RWPE2 (cell line): ENCODE measurements around the gene XBP1.

Source experiments
- ATAC-seq: fragments of 200-7000 bp; cut with Tn5 transposase; 3 replicates; pipeline ENCODE4 v1.9.1; 2021; ENCODE audit warnings: low read depth
- DNase-seq: peaks from one replicate; pipeline ENCODE4 v3.0.0-alpha.2; 2020; ENCODE audit warnings: low spot score
- H3K27ac ChIP-seq: fragments of 450-650 bp; 2 replicates; pipeline ENCODE4 v1.5.1; 2017; ENCODE audit warnings: mild to moderate bottlenecking; ENCODE audit not compliant: poor library complexity, severe bottlenecking
- H3K27me3 ChIP-seq: fragments of 250-450 bp; sonication (Bioruptor Pico); 2 replicates; pipeline ENCODE4 v1.5.1; 2021; ENCODE audit warnings: mild to moderate bottlenecking, moderate library complexity; ENCODE audit not compliant: insufficient read depth, poor library complexity, severe bottlenecking
- H3K36me3 ChIP-seq: fragments of 250-450 bp; sonication (Bioruptor Pico); 2 replicates; pipeline ENCODE4 v1.5.1; 2020; ENCODE audit warnings: low read depth, mild to moderate bottlenecking, moderate library complexity
- H3K4me1 ChIP-seq: fragments of 250-450 bp; sonication (Bioruptor Pico); 2 replicates; pipeline ENCODE4 v1.5.1; 2021; ENCODE audit warnings: mild to moderate bottlenecking, moderate library complexity; ENCODE audit not compliant: insufficient read depth, poor library complexity, severe bottlenecking
- H3K4me3 ChIP-seq: fragments of 250-450 bp; sonication (Bioruptor Pico); 2 replicates; pipeline ENCODE4 v1.5.1; 2021; ENCODE audit warnings: mild to moderate bottlenecking, moderate library complexity; ENCODE audit not compliant: severe bottlenecking
- H3K9me3 ChIP-seq: fragments of 250-450 bp; sonication (Bioruptor Pico); 2 replicates; pipeline ENCODE4 v1.5.1; 2021; ENCODE audit warnings: mild to moderate bottlenecking, moderate library complexity; ENCODE audit not compliant: severe bottlenecking
- TF ChIP-seq, protein P1 (sequence below): fragments of 450-650 bp; IDR thresholded peaks from one replicate; pipeline ENCODE4 v1.5.1; 2017; ENCODE audit warnings: mild to moderate bottlenecking, moderate library complexity; ENCODE audit not compliant: poor library complexity, severe bottlenecking

XBP1 gene

GRCh38 chr22:28779833-28780232 lies 20.5 kb downstream of the XBP1 start:
- Histone ChIP-seq H3K27ac (no peak overlapping the region), H3K27me3 (no peaks in the 10 kb centered on the region), H3K4me3 (no peak overlapping the region), H3K4me1 (no peaks in the 10 kb centered on the region), H3K36me3 (peaks cover 71% of the 10 kb centered on the region), H3K9me3 (no peaks in the 10 kb centered on the region)
- DNase-seq (no peak), ATAC-seq (no peak)
- TF ChIP-seq, protein P1, sequence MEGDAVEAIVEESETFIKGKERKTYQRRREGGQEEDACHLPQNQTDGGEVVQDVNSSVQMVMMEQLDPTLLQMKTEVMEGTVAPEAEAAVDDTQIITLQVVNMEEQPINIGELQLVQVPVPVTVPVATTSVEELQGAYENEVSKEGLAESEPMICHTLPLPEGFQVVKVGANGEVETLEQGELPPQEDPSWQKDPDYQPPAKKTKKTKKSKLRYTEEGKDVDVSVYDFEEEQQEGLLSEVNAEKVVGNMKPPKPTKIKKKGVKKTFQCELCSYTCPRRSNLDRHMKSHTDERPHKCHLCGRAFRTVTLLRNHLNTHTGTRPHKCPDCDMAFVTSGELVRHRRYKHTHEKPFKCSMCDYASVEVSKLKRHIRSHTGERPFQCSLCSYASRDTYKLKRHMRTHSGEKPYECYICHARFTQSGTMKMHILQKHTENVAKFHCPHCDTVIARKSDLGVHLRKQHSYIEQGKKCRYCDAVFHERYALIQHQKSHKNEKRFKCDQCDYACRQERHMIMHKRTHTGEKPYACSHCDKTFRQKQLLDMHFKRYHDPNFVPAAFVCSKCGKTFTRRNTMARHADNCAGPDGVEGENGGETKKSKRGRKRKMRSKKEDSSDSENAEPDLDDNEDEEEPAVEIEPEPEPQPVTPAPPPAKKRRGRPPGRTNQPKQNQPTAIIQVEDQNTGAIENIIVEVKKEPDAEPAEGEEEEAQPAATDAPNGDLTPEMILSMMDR: no peak

- ATAC-seq (no peak), DNase-seq (no peak)
- H3K9me3 ChIP-seq: no peaks in the 10 kb centered on the region
- no peaks in the 10 kb centered on the region for H3K27me3 ChIP-seq
- no peak overlapping the region for H3K27ac ChIP-seq
- no peak overlapping the region for H3K4me3 ChIP-seq
- TF ChIP-seq, protein P1: no peak
- H3K4me1 ChIP-seq: no peaks in the 10 kb centered on the region
- peaks cover 33% of the 10 kb centered on the region for H3K36me3 ChIP-seq
These were observed 26.0 kb downstream of the XBP1 start for GRCh38 chr22:28774378-28774777.

DNA sequence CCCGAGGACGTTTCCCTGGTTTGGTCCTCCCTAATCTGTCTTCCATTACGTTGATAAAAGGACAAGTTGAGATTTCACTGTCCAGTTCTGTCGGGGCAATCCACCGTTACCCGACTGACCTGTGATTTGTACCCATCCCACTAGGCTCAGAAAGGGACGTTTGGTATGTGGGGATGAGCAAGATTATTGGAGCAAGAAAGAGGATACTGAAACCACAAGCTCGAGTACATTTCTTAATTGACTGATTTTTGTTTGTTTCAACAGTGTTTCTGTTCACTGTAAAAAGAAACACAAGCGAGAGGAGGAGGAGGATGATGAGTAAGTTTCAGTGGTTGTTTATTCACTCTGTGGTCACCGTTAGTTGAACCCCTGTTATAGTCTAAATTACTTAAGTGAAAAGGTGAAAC lies 26.9 kb downstream of the XBP1 start:
- ATAC-seq (peak; percentile 13; the same call in 1 of the 3 replicates), DNase-seq (no peak)
- no peaks in the 10 kb centered on the region for H3K27me3 ChIP-seq
- no peaks in the 10 kb centered on the region for H3K4me1 ChIP-seq
- peak overlapping the region; percentile 74 for H3K4me3 ChIP-seq
- H3K27ac ChIP-seq: peak overlapping the region; percentile 51
- no peaks in the 10 kb centered on the region for H3K9me3 ChIP-seq
- peaks cover 26% of the 10 kb centered on the region for H3K36me3 ChIP-seq
- TF ChIP-seq, protein P1: no peak

GRCh38 chr22:28772633-28773460 lies 27.5 kb downstream of the XBP1 start, which contains the start of gene CCDC117:
CCDC117 (plus strand) TSS chr22:28772695; CDS start chr22:28772850, 155 bp downstream.
- Histone ChIP-seq H3K27ac (peak within 1 kb of the TSS; percentile 51), H3K4me3 (peak within 1 kb of the TSS; percentile 74), H3K4me1 (no peaks in the 10 kb centered on the region), H3K27me3 (no peaks in the 10 kb centered on the region), H3K36me3 (peaks cover 20% of the 10 kb centered on the region), H3K9me3 (no peaks in the 10 kb centered on the region)
- DNase-seq (peak; percentile 95), ATAC-seq (peak; percentile 94)
- TF ChIP-seq, protein P1: peak; percentile 56
